Neural progenitor cell (in vitro differentiated cells): ENCODE measurements around the gene PLPPR3. TPM values are rescaled to one million over a fixed set of nuclear protein-coding genes. Genes with fewer than 3 reads are reported as not detected.

Source experiments
- DNase-seq: peaks from one replicate; pipeline ENCODE4 v3.0.0-alpha.2; 2016; ENCODE audit warnings: low spot score
- H2AFZ ChIP-seq: fragments of 200-600 bp; sonication (generic); replicated peaks from 2 replicates; pipeline ENCODE4 v1.6.1; 2016; ENCODE audit warnings: antibody characterized with exemption
- H3F3A ChIP-seq: fragments of 200-600 bp; sonication (generic); 2 replicates; pipeline ENCODE4 v1.6.1; 2016; ENCODE audit warnings: antibody characterized with exemption, low read depth
- H3K27ac ChIP-seq: fragments of 200-600 bp; sonication (generic); 2 replicates; pipeline ENCODE4 v1.5.1; 2016; ENCODE audit warnings: mild to moderate bottlenecking
- H3K27me3 ChIP-seq: fragments of 200-600 bp; sonication (generic); 2 replicates; pipeline ENCODE4 v1.6.1; 2016; ENCODE audit warnings: mild to moderate bottlenecking, moderate library complexity
- H3K36me3 ChIP-seq: fragments of 200-600 bp; sonication (generic); 2 replicates; pipeline ENCODE4 v1.5.1; 2016
- H3K4me1 ChIP-seq: fragments of 200-600 bp; sonication (generic); 2 replicates; pipeline ENCODE4 v1.6.1; 2016; ENCODE audit warnings: mixed run types
- H3K4me2 ChIP-seq: fragments of 200-600 bp; sonication (generic); 2 replicates; pipeline ENCODE4 v1.6.1; 2016
- H3K4me3 ChIP-seq: fragments of 200-600 bp; sonication (generic); 2 replicates; pipeline ENCODE4 v1.5.1; 2016
- H3K79me2 ChIP-seq: fragments of 200-600 bp; sonication (generic); 2 replicates; pipeline ENCODE4 v1.6.1; 2016; ENCODE audit warnings: low read depth
- H3K9ac ChIP-seq: fragments of 200-600 bp; sonication (generic); 2 replicates; pipeline ENCODE4 v1.6.1; 2016
- H3K9me3 ChIP-seq: fragments of 200-600 bp; sonication (generic); 2 replicates; pipeline ENCODE4 v1.5.1; 2016; ENCODE audit warnings: low read depth
- H4K20me1 ChIP-seq: fragments of 200-600 bp; sonication (generic); 2 replicates; pipeline ENCODE4 v1.6.1; 2016; ENCODE audit warnings: low read depth
- H3K27ac Mint-ChIP-seq: 3 replicates; pipeline ENCODE4 v1.8.0; 2021; ENCODE audit warnings: mixed read lengths
- H3K27me3 Mint-ChIP-seq: 2 replicates; pipeline ENCODE4 v1.8.0; 2022; ENCODE audit warnings: low read depth, mild to moderate bottlenecking, inconsistent platforms, moderate library complexity, mixed read lengths; ENCODE audit not compliant: insufficient read depth
- H3K36me3 Mint-ChIP-seq: 3 replicates; pipeline ENCODE4 v1.8.0; 2021; ENCODE audit warnings: mixed read lengths
- H3K4me1 Mint-ChIP-seq: 3 replicates; pipeline ENCODE4 v1.8.0; 2021; ENCODE audit warnings: mixed read lengths
- H3K4me3 Mint-ChIP-seq: 3 replicates; pipeline ENCODE4 v1.8.0; 2021; ENCODE audit warnings: mild to moderate bottlenecking, moderate library complexity, mixed read lengths
- H3K9me3 Mint-ChIP-seq: 3 replicates; pipeline ENCODE4 v1.8.0; 2020; ENCODE audit warnings: mixed read lengths
- EZH2 ChIP-seq: fragments of 200-600 bp; sonication (generic); IDR thresholded peaks from 2 replicates; pipeline ENCODE4 v1.6.1; 2017; ENCODE audit warnings: antibody characterized with exemption, mild to moderate bottlenecking, moderate library complexity
- EZH2phosphoT487 ChIP-seq: fragments of 200-600 bp; sonication (generic); IDR thresholded peaks from 2 replicates; pipeline ENCODE4 v1.6.1; 2017; ENCODE audit warnings: antibody characterized with exemption
- total RNA-seq: library from RNA; depleted of rRNA; stranded (reverse); fragments of >200 nt; gene quantifications from 2 replicates; pipeline ENCODE4 v1.2.3, GENCODE V29; 2015; ENCODE audit warnings: low replicate concordance
- TF ChIP-seq, protein P1 (sequence below): fragments of 200-600 bp; sonication (generic); IDR thresholded peaks from 2 replicates; pipeline ENCODE4 v1.5.1; 2017; ENCODE audit warnings: antibody characterized with exemption, mild to moderate bottlenecking

The PLPPR3 gene
- total RNA-seq, 1 donor from 2014 or later = 15.6 TPM

DNA sequence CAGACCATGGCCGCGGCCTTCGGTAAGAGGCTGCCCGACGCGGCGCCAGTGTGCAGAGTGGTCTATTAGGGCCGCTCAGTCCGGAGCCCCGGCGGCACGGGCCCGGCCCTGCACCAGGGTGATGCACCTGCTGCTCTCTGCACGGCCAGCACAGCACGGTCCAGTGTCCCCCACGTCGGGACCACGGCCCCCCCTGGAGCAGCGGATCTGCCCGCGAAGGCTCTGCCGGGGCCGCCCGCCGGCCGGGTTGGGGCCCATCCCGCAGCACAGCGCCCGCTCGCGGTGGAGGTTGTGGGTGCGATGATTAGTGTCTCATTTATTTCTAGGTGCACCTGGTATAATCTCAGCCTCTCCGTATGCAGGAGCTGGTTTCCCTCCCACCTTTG is 16.6 kb downstream of the PLPPR3 start:
- Mint-ChIP-seq H3K36me3 (peaks cover 28% of the 10 kb centered on the region), H3K27me3 (peaks cover 15% of the 10 kb centered on the region), H3K27ac (peak overlapping the region; percentile 76), H3K9me3 (no peaks in the 10 kb centered on the region), H3K4me3 (no peak overlapping the region), H3K4me1 (peaks cover 30% of the 10 kb centered on the region)
- Histone ChIP-seq H3K9ac (no peak overlapping the region), H3K27me3 (no peaks in the 10 kb centered on the region), H3K9me3 (no peaks in the 10 kb centered on the region), H3K27ac (no peak overlapping the region), H3K36me3 (peaks cover 3% of the 10 kb centered on the region), H3K79me2 (peaks cover 96% of the 10 kb centered on the region), H3F3A (peaks cover 56% of the 10 kb centered on the region), H3K4me3 (no peak overlapping the region), H3K4me1 (peaks cover 25% of the 10 kb centered on the region), H4K20me1 (peaks cover 100% of the 10 kb centered on the region), H3K4me2 (no peak overlapping the region), H2AFZ (no peak overlapping the region)
- TF ChIP-seq EZH2phosphoT487 = no peak
- TF ChIP-seq EZH2 = no peak
- TF ChIP-seq, protein P1, sequence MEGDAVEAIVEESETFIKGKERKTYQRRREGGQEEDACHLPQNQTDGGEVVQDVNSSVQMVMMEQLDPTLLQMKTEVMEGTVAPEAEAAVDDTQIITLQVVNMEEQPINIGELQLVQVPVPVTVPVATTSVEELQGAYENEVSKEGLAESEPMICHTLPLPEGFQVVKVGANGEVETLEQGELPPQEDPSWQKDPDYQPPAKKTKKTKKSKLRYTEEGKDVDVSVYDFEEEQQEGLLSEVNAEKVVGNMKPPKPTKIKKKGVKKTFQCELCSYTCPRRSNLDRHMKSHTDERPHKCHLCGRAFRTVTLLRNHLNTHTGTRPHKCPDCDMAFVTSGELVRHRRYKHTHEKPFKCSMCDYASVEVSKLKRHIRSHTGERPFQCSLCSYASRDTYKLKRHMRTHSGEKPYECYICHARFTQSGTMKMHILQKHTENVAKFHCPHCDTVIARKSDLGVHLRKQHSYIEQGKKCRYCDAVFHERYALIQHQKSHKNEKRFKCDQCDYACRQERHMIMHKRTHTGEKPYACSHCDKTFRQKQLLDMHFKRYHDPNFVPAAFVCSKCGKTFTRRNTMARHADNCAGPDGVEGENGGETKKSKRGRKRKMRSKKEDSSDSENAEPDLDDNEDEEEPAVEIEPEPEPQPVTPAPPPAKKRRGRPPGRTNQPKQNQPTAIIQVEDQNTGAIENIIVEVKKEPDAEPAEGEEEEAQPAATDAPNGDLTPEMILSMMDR = no peak
- DNase-seq = no peak

DNA sequence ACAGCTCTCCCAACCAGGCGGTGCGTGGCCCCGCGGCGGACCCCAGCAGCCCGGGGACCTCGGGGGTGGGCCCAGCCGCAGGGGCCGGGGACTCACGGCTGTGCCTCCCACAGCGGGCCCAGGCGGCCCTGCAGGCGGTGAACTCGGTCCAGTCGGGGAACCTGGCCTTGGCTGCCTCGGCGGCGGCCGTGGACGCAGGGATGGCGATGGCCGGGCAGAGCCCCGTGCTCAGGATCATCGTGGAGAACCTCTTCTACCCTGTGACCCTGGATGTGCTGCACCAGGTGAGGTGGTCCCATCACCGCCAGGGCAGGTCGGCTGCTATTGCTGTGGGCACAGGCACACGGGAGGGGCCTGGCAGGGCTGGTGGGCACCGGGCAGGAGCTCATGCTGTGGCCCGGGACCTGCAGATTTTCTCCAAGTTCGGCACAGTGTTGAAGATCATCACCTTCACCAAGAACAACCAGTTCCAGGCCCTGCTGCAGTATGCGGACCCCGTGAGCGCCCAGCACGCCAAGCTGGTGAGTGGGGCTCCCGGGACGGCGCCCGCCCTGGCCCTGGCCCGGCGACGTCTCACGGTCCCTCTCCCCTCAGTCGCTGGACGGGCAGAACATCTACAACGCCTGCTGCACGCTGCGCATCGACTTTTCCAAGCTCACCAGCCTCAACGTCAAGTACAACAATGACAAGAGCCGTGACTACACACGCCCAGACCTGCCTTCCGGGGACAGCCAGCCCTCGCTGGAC is 17.2 kb downstream of the PLPPR3 start:
- peak overlapping the region; percentile 76 for H3K27ac Mint-ChIP-seq
- no peak for DNase-seq
- Histone ChIP-seq H3F3A (peaks cover 52% of the 10 kb centered on the region), H3K79me2 (peaks cover 98% of the 10 kb centered on the region), H3K4me3 (no peak overlapping the region), H3K9me3 (no peaks in the 10 kb centered on the region), H3K4me2 (no peak overlapping the region), H3K27me3 (no peaks in the 10 kb centered on the region), H3K36me3 (peaks cover under 1% of the 10 kb centered on the region), H2AFZ (no peak overlapping the region), H4K20me1 (peaks cover 100% of the 10 kb centered on the region), H3K9ac (no peak overlapping the region), H3K27ac (no peak overlapping the region), H3K4me1 (peaks cover 31% of the 10 kb centered on the region)
- H3K27me3 Mint-ChIP-seq = peaks cover 15% of the 10 kb centered on the region
- no peak overlapping the region for H3K4me3 Mint-ChIP-seq
- peaks cover 35% of the 10 kb centered on the region for H3K4me1 Mint-ChIP-seq
- no peaks in the 10 kb centered on the region for H3K9me3 Mint-ChIP-seq
- TF ChIP-seq, protein P1 = no peak
- TF ChIP-seq EZH2 (no peak), EZH2phosphoT487 (no peak)
- H3K36me3 Mint-ChIP-seq = peaks cover 28% of the 10 kb centered on the region

DNA sequence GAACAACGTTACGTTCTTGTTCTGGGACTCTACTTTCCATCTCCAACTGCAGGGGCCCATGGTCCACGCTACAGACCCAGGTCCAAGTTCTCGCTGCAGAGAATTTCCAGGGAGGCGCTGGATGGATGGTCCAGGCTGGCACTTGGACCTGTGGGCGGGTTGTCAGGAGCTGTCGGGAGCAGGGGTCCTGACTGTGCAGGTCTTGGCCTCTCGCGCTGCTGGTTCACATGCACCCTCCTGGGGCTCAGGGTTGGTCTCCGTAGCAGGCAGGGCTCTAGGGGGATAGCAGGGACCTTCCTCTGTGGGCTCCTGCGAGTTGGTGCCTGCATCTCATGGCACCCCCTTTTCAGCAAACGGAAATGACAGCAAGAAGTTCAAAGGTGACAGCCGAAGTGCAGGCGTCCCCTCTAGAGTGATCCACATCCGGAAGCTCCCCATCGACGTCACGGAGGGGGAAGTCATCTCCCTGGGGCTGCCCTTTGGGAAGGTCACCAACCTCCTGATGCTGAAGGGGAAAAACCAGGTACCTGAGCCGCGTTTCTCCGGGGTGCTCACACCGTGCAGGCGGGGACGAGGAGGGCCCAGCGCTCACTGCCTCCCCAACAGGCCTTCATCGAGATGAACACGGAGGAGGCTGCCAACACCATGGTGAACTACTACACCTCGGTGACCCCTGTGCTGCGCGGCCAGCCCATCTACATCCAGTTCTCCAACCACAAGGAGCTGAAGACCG is 17.9 kb downstream of the PLPPR3 start:
- H3K4me3 ChIP-seq = no peak overlapping the region
- H4K20me1 ChIP-seq = peaks cover 100% of the 10 kb centered on the region
- Mint-ChIP-seq H3K36me3 (peaks cover 28% of the 10 kb centered on the region), H3K9me3 (no peaks in the 10 kb centered on the region), H3K4me3 (peak overlapping the region; percentile 69), H3K27me3 (peaks cover 15% of the 10 kb centered on the region), H3K4me1 (peaks cover 41% of the 10 kb centered on the region), H3K27ac (no peak overlapping the region)
- no peak overlapping the region for H2AFZ ChIP-seq
- no peaks in the 10 kb centered on the region for H3K9me3 ChIP-seq
- no peak overlapping the region for H3K27ac ChIP-seq
- TF ChIP-seq EZH2phosphoT487 (no peak), EZH2 (no peak)
- TF ChIP-seq, protein P1 = no peak
- H3K27me3 ChIP-seq = no peaks in the 10 kb centered on the region
- no peaks in the 10 kb centered on the region for H3K36me3 ChIP-seq
- no peak overlapping the region for H3K4me2 ChIP-seq
- peaks cover 99% of the 10 kb centered on the region for H3K79me2 ChIP-seq
- DNase-seq = no peak
- H3F3A ChIP-seq = peaks cover 52% of the 10 kb centered on the region
- H3K9ac ChIP-seq = no peak overlapping the region
- H3K4me1 ChIP-seq = peaks cover 38% of the 10 kb centered on the region
